ENCODE results near the gene PLBD2. TPM values are rescaled to one million over a fixed set of nuclear protein-coding genes. Genes with fewer than 3 reads are reported as not detected.

Gene PLBD2
- total and polyA plus RNA-seq, 9 of the 15 experiments (the other 6 are each of a cell fraction or from before 2014, with no cell fraction given), result 2.4 to 37.4 (median 6.0) TPM

GRCh38 chr12:113315358-113315757 lies 43.0 kb upstream of the PLBD2 start:
- intact Hi-C loops (cut with micrococcal nuclease) (no loop called here), in situ Hi-C loops (cut with MboI) (loop anchor here (10.0 kb wide), 1 partner anchor 599 kb away; no protein-coding TSS in a partner anchor)
- H3K4me3 ChIP-seq, result no peak overlapping the region
- FAIRE-seq (no peak), ATAC-seq (no peak), DNase-seq (ENCODE audit: extremely low read depth in 1 of 4, low spot score in 3 of 4) (no peak)
- H3K79me2 ChIP-seq (ENCODE audit: control insufficient read depth, insufficient read depth, low read length), result no peaks in the 10 kb centered on the region
- TF ChIP-seq ARID3A (IDR thresholded peaks at IDR 0.05; ENCODE audit: borderline replicate concordance, low read depth, low read length) (no peak), ELF4 (CRISPR knock-in tag; IDR thresholded peaks at IDR 0.05) (no peak), ZNF224 (CRISPR knock-in tag; IDR thresholded peaks at IDR 0.05) (no peak), ZNF140 (CRISPR knock-in tag; IDR thresholded peaks at IDR 0.05) (no peak), ZBTB49 (CRISPR knock-in tag; IDR thresholded peaks at IDR 0.05; ENCODE audit: borderline replicate concordance) (no peak), TAF1 (IDR thresholded peaks at IDR 0.05; ENCODE audit: control insufficient read depth, extremely low read depth, insufficient read depth, low read length, severe bottlenecking) (no peak), ZNF707 (CRISPR knock-in tag; conservative IDR thresholded peaks at IDR 0.05) (no peak)
- H3K4me1 ChIP-seq (replicated peaks in 1 of 2; ENCODE audit: control insufficient read depth in 2 of 2, insufficient read depth in 2 of 2, low read length in 2 of 2), result peaks cover 7% of the 10 kb centered on the region in 2 experiments
- no peaks in the 10 kb centered on the region for H3K27me3 ChIP-seq (ENCODE audit: control insufficient read depth in 2 of 2, insufficient read depth in 2 of 2, low read length in 2 of 2)
- no peaks in the 10 kb centered on the region; the same call in 1 of the 2 replicates for H4K20me1 ChIP-seq (replicated peaks; ENCODE audit: control insufficient read depth, insufficient read depth, low read length)
- peaks cover 5% of the 10 kb centered on the region for H3K9me1 ChIP-seq (ENCODE audit: control insufficient read depth, insufficient read depth, low read length)
- no peak overlapping the region; a peak in 1 of 4 replicates for H3K9ac ChIP-seq (ENCODE audit: insufficient read depth in 1 of 2, low read depth in 2 of 2, low read length in 2 of 2)
- ChIA-PET POLR2A (interaction anchor here (2.0 kb wide), 1 partner anchor 13 kb away, joined by 4 read pairs; no protein-coding TSS in a partner anchor), CTCF (ENCODE audit: low intra/inter-chr PET ratio) (no interaction called here)
- H3K4me2 ChIP-seq (ENCODE audit: insufficient read depth, low read length), result no peak overlapping the region
- no peak overlapping the region for H2AFZ ChIP-seq (ENCODE audit: low read depth, low read length)
- 88% methylated on average over 9 of the region's 9 CpGs for WGBS (ENCODE audit: insufficient coverage, low coverage, missing lambda C conversion rate)
- BruUV-seq (replicated peaks), result no TSS peak
- H3K9me3 ChIP-seq (replicated peaks; ENCODE audit: control insufficient read depth, insufficient read depth, low read depth, low read length), result no peaks in the 10 kb centered on the region
- H3K36me3 ChIP-seq (ENCODE audit: control insufficient read depth, insufficient read depth, low read length), result peaks cover 79% of the 10 kb centered on the region
- H3K27ac ChIP-seq (ENCODE audit: extremely low read depth, low read depth, low read length), result no peak overlapping the region

Measured in K562 (cell line).